Measurements from ENCODE around the gene UST.

UST gene

GRCh38 chr6:149054559-149055194 lies 307.8 kb downstream of the UST start:
- TF ChIP-seq GATA1 (IDR thresholded peaks at IDR 0.05; ENCODE audit: low read depth, low read length) (no peak), POLR2A (IDR thresholded peaks at IDR 0.05; ENCODE audit: low read length) (no peak)
- DNase-seq: no peak

DNA sequence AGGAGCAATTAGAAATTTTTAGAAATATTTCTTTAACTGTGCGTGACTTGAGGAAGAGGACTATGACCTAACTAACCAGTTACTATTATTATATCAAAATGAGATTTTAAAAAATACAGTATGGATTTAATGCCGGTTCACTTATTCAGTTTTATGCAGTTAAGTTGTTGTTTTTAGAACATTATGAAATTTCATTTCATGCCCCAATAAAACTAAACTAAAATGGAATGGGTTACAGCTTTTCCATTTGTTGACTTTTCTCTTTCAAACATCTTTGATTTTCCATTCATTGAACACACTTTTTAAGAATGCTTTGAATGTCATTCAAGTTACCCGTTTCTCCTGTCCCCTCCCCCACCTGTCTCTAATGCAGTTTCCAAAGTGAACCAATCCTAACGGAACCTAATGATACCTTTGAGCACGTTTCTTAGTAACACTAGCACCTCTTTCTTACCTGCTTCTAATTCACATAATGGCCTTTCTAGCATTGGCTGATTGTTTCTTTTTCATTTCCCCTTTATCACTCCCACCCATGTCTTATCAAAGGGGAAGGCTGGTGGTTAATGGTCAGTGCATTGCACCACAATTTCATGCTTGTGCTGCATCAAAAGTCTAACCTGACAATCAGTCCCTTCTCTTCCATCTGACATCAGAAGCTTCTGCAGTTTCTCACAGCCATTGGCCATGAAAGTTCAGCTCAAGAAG lies 308.5 kb downstream of the UST start:
- peak; percentile 32 to 69 for DNase-seq
- no peak for TF ChIP-seq POLR2A (IDR thresholded peaks at IDR 0.05; ENCODE audit: low read length)
- no peak for TF ChIP-seq GATA1 (IDR thresholded peaks at IDR 0.05; ENCODE audit: low read depth, low read length)

GRCh38 chr6:149056777-149057463 lies 310.1 kb downstream of the UST start:
- peak in 1 of 2 experiments; percentile 21 for DNase-seq
- no peak for TF ChIP-seq GATA1 (IDR thresholded peaks at IDR 0.05; ENCODE audit: low read depth, low read length)
- no peak for TF ChIP-seq POLR2A (IDR thresholded peaks at IDR 0.05; ENCODE audit: low read length)

DNA sequence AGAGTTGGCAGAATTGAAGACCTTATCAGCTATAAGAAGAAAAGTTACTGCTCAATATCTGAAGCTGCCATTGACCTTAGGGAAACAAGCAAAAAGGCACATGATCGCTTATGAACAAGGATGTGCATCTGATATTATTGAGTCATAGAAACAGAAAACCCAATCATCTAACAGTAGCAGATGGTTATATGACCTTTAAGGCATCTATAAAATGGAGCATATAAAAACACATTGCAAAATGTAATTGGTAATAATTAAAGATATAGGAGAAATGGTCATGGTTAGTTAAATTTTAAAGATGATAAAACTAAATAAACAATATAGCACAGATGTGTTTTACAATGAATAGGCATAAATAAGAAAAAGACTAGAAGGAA lies 310.6 kb downstream of the UST start:
- no peak for TF ChIP-seq GATA1 (IDR thresholded peaks at IDR 0.05; ENCODE audit: low read depth, low read length)
- TF ChIP-seq POLR2A (IDR thresholded peaks at IDR 0.05; ENCODE audit: low read length): no peak
- DNase-seq: peak in 1 of 2 experiments; percentile 81

DNA sequence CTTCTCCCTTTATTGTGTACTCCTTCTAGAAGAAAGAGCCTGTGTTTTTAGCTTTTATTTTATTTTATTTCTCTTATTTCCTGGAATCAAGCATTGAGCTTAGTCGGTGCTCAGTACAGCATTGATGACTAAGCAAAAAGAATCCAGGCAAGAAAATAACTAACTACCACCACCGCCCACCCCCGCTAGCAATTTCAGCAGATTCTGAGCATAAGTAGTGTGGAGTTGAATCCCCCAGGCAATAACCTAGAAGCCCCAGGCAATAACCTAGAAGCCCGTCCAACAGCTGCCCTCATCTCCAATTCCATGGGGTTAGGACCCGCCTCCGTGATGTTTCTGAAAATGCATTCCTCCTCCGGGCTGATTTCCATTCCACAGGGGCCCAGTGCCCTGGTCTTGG lies 312.7 kb downstream of the UST start:
- peak; percentile 7 to 9 for DNase-seq
- TF ChIP-seq GATA1 (IDR thresholded peaks at IDR 0.05; ENCODE audit: low read depth, low read length) (no peak), POLR2A (IDR thresholded peaks at IDR 0.05; ENCODE audit: low read length) (no peak)

- TF ChIP-seq POLR2A (IDR thresholded peaks at IDR 0.05; ENCODE audit: low read length) (no peak), GATA1 (IDR thresholded peaks at IDR 0.05; ENCODE audit: low read depth, low read length) (no peak)
- peak; percentile 27 to 38 for DNase-seq
These were observed 313.6 kb downstream of the UST start for GRCh38 chr6:149060300-149060984.

- no peak for TF ChIP-seq GATA1 (IDR thresholded peaks at IDR 0.05; ENCODE audit: low read depth, low read length)
- TF ChIP-seq POLR2A (IDR thresholded peaks at IDR 0.05; ENCODE audit: low read length): no peak
- DNase-seq: peak; percentile 40 to 41
These were observed 314.3 kb downstream of the UST start for GRCh38 chr6:149060985-149061760.

DNA sequence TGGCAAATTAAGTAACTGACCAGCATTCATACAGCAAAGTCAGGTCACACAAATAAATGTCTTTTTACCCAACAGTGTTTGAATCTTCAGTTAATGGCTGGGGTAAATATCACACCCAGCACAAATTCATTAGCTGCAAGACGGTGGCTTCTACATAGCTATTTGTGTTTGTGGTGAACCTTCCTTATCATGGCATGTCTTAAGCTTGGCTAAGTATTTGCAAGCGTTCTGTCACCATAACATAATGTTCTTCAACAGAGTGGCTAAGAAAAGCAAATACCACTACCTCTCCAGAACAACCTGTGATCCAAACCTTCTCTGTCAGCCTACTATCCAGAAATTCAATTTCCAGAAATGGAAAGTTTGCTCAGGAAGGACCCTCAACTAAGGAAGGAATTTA lies 315.1 kb downstream of the UST start:
- TF ChIP-seq POLR2A (IDR thresholded peaks at IDR 0.05; ENCODE audit: low read length): no peak
- TF ChIP-seq GATA1 (IDR thresholded peaks at IDR 0.05; ENCODE audit: low read depth, low read length): no peak
- DNase-seq: no peak

DNA sequence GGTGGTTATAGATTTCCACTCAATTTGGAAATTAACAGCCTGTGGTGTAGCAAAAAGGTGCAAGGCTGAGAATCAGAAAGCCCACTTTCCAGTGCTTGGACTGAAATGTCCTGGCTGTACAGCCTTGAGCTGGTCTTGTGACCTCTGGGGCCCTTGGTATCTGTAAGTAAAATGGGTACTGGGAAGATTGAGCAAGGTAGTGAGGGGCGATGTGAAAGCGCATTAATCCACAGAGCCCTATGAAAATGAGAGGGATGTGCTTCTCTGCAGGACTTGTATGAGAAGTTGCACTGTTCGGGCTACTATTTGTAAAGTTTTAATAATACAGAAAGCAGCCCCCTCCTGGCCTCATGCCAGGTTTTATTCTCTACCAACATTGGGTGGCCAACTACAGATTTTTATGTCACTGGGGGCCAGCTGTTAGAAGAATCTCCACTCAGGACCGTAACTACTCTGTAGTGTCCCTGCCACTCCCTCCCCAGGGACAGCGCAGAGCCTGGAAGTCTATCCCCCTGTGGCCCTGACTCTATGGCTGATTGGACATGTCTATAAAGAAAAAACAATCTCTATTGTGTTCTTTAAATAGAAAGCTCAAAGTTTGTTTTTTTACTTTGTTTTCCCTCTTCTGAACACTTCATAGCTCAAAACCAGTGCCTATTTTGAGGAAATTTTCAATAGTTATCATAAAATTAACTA lies 316.0 kb downstream of the UST start:
- TF ChIP-seq POLR2A (IDR thresholded peaks at IDR 0.05; ENCODE audit: low read length): no peak
- no peak for TF ChIP-seq GATA1 (IDR thresholded peaks at IDR 0.05; ENCODE audit: low read depth, low read length)
- no peak for DNase-seq

DNA sequence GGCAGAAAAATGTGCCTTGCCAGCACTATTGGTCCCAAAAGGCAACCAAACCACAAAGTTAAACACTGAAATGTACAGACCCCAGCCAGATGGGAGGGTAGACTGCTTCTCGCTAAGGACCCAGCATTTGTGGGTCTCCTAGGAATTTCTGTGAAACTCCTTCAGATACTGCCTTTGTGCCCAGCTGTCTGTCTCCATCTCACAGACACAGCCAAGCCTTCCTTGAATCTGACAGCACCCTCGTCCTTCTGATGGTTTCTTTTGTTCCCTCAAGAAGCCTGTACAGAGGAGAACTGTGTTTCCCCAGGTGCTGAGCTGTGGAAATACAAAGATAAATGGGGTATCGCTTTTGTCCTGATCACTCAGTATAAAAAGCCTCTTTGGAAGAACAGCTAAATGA lies 316.6 kb downstream of the UST start:
- no peak for TF ChIP-seq POLR2A (IDR thresholded peaks at IDR 0.05; ENCODE audit: low read length)
- no peak for TF ChIP-seq GATA1 (IDR thresholded peaks at IDR 0.05; ENCODE audit: low read depth, low read length)
- no peak for DNase-seq

DNA sequence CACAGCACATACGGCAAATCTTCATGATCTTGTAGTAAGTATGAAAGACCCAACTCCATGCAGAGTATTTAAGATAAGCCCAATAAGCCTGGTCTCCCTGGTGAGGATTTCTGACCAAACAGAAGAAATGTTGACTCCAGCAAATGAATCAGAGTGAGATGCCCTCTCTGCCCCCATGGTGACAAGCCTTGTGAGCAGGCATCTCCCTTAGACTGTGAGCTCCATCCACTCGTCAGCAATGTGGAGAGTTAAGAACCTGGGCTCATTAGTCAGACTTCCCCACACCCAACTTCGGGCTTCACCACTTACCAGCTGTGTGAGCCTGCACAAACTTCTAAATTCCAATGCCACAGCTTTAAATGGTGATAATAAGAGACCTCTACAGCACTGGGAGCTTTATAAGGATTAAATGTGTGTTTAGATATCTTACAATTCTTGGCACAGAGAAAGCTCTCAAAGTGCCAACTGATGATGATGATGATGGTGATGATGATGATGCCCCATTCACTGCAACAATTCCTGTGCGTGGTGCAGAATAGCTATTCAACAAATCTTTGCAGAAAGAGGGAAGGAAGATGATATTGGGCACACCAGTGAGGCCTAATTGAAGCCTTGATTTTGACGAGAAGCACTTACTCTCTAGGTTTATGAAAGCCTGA lies 317.3 kb downstream of the UST start:
- no peak for DNase-seq
- TF ChIP-seq GATA1 (IDR thresholded peaks at IDR 0.05; ENCODE audit: low read depth, low read length): no peak
- TF ChIP-seq POLR2A (IDR thresholded peaks at IDR 0.05; ENCODE audit: low read length): no peak

DNA sequence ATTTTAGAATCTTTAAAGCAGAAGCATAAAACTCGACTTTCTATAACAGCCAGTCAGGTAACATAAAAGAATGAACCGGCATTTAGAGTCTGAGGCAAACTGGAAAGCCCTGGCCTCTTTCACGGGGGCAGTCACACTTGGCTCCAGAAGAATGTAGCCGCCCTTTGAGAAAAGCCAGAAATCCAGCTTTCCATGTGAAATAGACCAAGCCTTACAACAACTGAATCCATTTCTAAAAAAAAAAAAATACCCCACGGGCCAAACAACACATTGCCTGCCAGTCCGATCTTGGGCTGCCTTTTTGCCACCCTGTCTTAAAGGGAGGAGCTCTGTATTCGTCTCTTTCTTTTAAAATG lies 317.8 kb downstream of the UST start:
- TF ChIP-seq GATA1 (IDR thresholded peaks at IDR 0.05; ENCODE audit: low read depth, low read length) (no peak), POLR2A (IDR thresholded peaks at IDR 0.05; ENCODE audit: low read length) (no peak)
- no peak for DNase-seq

Data from erythroblast (primary cell).